ENCODE data around the gene SLC6A6.

GRCh38 chr3:14464141-14464465, 61.7 kb downstream of the SLC6A6 start:
- TF ChIP-seq CTCF (conservative IDR thresholded peaks at IDR 0.05 in 1 of 2, IDR thresholded peaks at IDR 0.05 in 1 of 2; ENCODE audit: extremely low read depth in 1 of 2, insufficient read depth in 1 of 2, low read depth in 1 of 2, low read length in 2 of 2) (no peak), EZH2 (IDR thresholded peaks at IDR 0.05; ENCODE audit: borderline replicate concordance, low read length) (no peak)
